Jurkat, Clone E6-1 (cell line): ENCODE measurements around the gene IL17RE.

ENCODE experiments used
- DNase-seq: peaks from one replicate; pipeline ENCODE4 v3.0.0-alpha.2; 2011; ENCODE audit warnings: low read depth, low spot score
- H3K4me3 ChIP-seq: 2 replicates; pipeline ENCODE4 v1.5.1; 2011; ENCODE audit warnings: mild to moderate bottlenecking, low read length, control low read depth, moderate library complexity

IL17RE gene

DNA sequence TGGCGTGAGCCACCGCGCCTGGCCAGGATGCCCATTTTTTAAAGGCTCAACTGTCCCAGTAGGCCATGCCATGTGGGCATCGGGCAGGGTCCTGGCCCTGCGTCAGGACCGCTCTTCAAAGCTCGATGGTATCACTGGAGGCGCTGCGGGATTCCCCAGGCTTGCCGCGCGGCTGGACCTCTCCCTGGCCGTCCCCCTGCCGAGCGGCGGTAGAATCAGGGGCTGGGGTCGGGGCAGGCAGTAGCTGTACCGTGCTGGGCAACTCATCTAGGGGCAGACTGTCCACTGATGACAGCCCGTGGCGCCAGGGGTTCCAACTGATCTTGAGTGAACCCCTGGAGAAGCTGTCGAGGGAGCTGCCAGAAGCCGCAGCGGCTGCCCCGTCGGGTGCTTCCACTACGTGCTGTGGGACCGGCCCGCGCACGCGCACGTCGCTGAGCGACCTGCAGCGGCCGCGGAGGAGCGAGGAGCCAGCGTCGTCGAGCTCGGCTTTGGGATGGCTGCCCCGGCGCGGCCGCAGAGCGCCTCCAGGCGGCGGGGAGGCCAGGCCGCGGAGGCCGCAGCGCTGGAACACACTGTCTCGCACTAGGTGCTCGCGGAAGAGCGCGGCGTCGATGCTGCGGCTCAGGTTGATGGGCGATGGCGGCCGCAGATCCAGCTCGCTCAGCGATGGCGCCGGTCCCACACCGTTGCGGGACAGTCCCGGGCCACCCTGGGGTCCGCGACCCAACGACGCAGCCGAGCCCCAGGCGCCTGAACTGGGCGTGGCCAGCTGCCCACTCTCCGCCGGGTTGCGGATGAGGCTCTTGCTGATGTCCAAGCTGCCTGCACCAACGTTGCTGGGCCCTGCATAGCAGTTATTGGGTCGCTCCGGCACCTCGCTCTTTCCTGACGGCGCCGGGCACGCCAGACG lies 43.7 kb downstream of the IL17RE start:
- H3K4me3 ChIP-seq = no peak overlapping the region
- no peak for DNase-seq

GRCh38 chr3:9947025-9947995 lies 44.7 kb downstream of the IL17RE start:
- DNase-seq = no peak
- H3K4me3 ChIP-seq = no peak overlapping the region

- no peak for DNase-seq
- no peak overlapping the region for H3K4me3 ChIP-seq
Measured at GRCh38 chr3:9948586-9948985, 45.9 kb downstream of the IL17RE start.

GRCh38 chr3:9949115-9949514 lies 46.5 kb downstream of the IL17RE start:
- no peak overlapping the region for H3K4me3 ChIP-seq
- DNase-seq = no peak

DNA sequence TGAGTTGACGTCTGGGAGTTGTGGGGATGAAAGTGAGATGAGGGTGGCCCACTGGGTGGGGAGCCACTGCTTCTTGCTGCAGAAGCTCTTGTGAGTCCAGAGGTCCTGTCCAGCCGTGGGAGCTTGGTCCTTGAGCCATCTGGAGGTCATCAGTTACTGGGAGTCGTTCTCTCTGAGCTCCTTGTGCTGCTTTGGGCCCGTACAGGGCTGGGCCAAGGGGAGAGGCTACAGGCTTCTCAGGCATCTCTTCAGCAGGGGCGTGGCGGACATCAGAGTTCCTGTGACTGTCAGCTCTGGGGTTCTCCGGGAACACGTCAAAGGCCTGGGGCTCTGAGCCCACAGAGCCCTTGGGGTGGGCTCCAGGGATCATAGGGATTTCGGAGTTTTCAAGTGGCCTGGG lies 47.0 kb downstream of the IL17RE start:
- H3K4me3 ChIP-seq = no peak overlapping the region
- no peak for DNase-seq

DNA sequence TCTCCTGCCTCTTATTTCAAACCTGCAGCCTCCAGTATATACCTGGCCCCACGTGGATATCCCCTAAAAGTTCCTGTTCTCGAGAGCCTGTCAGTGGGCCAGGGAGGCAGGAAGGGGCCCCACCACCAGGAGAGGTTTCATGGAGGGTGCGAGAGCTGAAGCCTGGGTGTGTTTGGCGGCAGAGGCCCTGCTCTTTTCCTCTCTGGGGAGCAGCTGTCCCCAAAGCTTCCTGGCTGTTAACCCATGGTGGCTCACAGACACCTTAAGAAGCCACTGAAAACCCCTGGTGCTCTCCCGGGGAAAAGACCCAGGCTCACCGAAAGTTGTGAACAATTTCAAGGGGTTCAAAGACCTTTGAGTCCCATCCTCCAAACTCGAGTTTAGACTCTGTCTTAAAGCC lies 48.5 kb downstream of the IL17RE start:
- no peak for DNase-seq
- H3K4me3 ChIP-seq = peak overlapping the region; percentile 64; the same call in 1 of the 2 replicates

- DNase-seq = no peak
- peak overlapping the region; percentile 64 for H3K4me3 ChIP-seq
Measured at GRCh38 chr3:9951598-9951961, 48.9 kb downstream of the IL17RE start.

DNA sequence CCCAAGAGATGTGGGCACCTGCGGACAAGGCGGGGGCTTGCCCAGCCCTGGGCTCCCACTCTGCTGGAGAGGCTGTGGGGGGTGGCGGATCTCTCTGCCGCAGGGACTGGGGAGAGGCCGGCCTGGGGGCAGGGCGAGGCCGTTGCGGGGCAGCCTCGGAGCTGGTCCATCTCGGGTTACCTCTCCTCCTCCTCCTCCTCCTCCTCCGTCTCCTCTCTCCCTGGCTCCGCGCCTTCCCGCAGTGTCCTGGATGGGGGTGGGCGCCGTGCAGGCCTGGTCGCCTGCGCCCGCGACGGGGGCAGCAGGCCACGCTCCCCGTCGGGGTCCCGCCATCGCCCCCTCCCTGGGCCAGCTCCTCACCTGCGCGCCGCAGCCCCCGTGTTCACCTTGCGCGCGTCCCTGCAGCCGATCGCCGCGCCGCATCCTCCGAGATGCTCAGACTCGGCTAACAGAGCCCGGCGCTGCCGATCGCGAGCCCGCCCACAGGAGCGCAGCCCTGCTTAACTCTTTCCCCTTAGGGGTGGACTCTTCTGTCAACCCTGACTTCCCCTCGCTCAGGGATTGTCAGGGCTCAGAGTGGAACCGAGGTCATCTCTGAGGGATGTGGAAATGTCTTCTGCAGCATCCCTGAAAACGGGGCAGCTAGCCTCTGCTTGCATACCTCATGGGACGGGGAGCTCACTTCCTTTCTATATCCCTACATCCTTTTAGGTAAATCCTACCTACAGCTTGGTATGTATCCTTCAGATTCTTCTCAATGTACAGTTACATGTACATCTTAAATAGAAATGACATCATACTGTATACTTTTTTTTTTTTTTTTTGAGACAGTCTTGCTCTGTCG lies 49.5 kb downstream of the IL17RE start, which contains the start of gene PRRT3:
Gene PRRT3, minus strand, starts transcription at position 447 of the 844 bp plus-strand sequence. CDS start 2,293 bp downstream, outside the sequence.
- DNase-seq = peak; percentile 32
- H3K4me3 ChIP-seq = peak within 1 kb of the TSS; percentile 64

DNA sequence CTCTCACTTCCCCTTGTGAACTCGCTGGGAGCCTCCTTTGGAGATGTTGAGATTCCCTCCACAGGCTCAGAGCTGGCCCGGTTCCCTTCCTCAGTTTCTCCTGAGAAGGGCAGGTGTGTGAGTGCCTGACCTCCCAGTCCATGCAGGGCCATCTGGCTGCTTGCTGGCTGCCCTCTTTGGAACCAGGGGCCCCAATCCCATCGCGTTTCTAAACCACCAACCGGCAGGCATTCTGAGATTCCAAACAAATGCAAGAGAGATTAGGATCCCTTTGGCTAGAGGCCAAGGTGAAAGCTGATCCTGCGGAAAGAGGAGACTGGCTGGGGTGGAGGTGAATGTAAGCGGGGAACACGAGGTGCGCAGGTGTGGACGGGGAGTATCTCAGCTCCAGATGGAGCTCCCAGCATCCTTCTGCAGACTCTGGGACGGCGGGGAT lies 52.4 kb downstream of the IL17RE start:
- no peak for DNase-seq

GRCh38 chr3:9955611-9956352 lies 53.1 kb downstream of the IL17RE start:
- no peak overlapping the region for H3K4me3 ChIP-seq
- DNase-seq = no peak

More for the DNA sequence above, 52.4 kb downstream of the IL17RE start:
- H3K4me3 ChIP-seq = no peak overlapping the region

DNA sequence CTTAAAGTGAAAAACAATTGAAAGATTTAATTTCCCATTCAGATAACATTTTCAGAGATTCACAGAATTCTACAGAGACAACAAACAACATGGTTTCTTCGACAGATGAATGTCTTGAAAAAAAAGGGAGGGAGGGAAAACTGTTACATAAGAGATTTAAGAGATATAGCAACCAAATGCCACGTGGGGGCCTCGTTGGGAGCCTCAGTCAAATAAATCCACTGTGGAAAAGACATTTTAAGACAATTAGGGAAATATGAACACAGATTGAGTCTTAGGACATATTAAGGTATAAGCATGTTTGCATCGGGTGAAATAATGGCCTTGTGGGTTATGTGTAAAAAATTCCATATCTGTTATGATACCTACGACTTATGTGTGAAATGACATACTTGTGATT lies 54.6 kb downstream of the IL17RE start:
- H3K4me3 ChIP-seq = no peak overlapping the region
- no peak for DNase-seq

DNA sequence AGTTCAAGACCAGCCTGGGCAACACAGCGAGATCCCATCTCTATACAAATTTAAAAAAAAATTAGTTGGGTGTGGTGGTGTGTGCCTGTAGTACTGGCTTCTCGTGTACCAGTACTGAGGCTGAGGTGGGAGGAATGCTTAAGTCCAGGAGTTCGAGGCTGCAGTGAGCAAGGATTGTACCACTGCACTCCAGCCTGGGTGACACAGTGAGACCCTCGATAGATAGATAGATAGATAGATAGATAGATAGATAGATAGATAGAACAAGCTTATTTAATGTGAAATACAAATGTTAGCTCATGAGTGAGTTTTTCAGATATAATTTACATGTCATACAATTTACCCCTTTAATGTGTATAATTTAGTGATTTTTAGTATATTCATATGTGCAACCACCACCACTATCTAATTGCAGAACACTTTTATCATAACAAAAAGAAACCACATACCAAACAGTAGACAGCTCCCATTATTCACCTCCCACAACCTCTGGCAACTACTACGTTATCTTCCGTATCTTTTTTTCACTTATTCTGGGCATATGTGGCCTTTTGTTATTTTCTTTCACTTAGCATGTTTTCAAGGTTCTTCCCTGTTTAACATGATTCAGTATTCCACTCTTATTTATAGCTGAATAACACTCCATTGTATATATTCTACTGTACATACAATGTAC lies 62.7 kb downstream of the IL17RE start:
- DNase-seq = no peak
- no peak overlapping the region for H3K4me3 ChIP-seq
